ENCODE results near the gene TC2N. TPM values are rescaled to one million over a fixed set of nuclear protein-coding genes. Genes with fewer than 3 reads are reported as not detected.

The TC2N gene
- total RNA-seq, 1 experiment from 2014 or later = 16.4 TPM

GRCh38 chr14:91780452-91780851 lies 86.9 kb downstream of the TC2N start:
- Histone ChIP-seq H3K27ac (ENCODE audit: insufficient read length, low read depth, low read length) (no peak overlapping the region), H3K4ac (ENCODE audit: low read depth, low read length) (no peak overlapping the region), H2BK12ac (ENCODE audit: insufficient read length, low read depth, low read length) (no peak overlapping the region), H3K23me2 (ENCODE audit: insufficient read length, low read depth, low read length, poor library complexity, severe bottlenecking) (no peaks in the 10 kb centered on the region), H3K4me1 (ENCODE audit: insufficient read depth, low read length) (no peaks in the 10 kb centered on the region), H2BK5ac (ENCODE audit: insufficient read length, low read length) (no peak overlapping the region), H2BK15ac (ENCODE audit: low read depth, low read length) (no peak overlapping the region), H3K56ac (ENCODE audit: insufficient read length, low read depth, low read length) (no peak overlapping the region), H3K79me2 (ENCODE audit: insufficient read depth, low read length) (no peaks in the 10 kb centered on the region), H2AFZ (ENCODE audit: low read length) (no peak overlapping the region), H3K23ac (ENCODE audit: insufficient read length, low read depth, low read length) (no peak overlapping the region), H4K20me1 (ENCODE audit: control insufficient read depth, insufficient read depth, insufficient read length) (no peaks in the 10 kb centered on the region), H3K4me2 (ENCODE audit: insufficient read depth, insufficient read length, low read length) (no peak overlapping the region), H3K9ac (ENCODE audit: extremely low read depth, insufficient read length, low read length) (no peak overlapping the region), H4K5ac (ENCODE audit: insufficient read length, low read depth, low read length) (no peak overlapping the region), H3K9me3 (ENCODE audit: control insufficient read depth, low read depth, low read length) (no peaks in the 10 kb centered on the region), H4K91ac (ENCODE audit: insufficient read length, low read depth, low read length) (no peak overlapping the region), H3T11ph (ENCODE audit: low read length) (no peak overlapping the region), H3K27me3 (ENCODE audit: insufficient read depth, low read length) (no peaks in the 10 kb centered on the region), H3K79me1 (ENCODE audit: insufficient read depth, low read depth, low read length, poor library complexity, severe bottlenecking) (no peaks in the 10 kb centered on the region), H2BK20ac (ENCODE audit: low read depth, low read length, poor library complexity, severe bottlenecking) (no peak overlapping the region), H3K14ac (ENCODE audit: insufficient read depth, low read length) (no peak overlapping the region), H4K8ac (replicated peaks; ENCODE audit: insufficient read length, low read depth, low read length) (no peak overlapping the region), H2BK120ac (ENCODE audit: low read depth, low read length, poor library complexity, severe bottlenecking) (no peak overlapping the region), H3K18ac (ENCODE audit: insufficient read length, low read depth, low read length) (no peak overlapping the region), H2AK5ac (ENCODE audit: insufficient read length, low read length) (no peak overlapping the region)
- H3K27me3 Mint-ChIP-seq (ENCODE audit: low read depth) = no peaks in the 10 kb centered on the region
- TF ChIP-seq CTCF (conservative IDR thresholded peaks at IDR 0.05) = no peak
- H3K27ac Mint-ChIP-seq = no peak overlapping the region
- no CpG with 5 or more reads among the region's 3 CpGs for WGBS (ENCODE audit: extremely low coverage, insufficient read length, low lambda C conversion rate)
- no peak for DNase-seq
- H3K36me3 Mint-ChIP-seq (ENCODE audit: insufficient read depth in 1 of 3, low read depth in 3 of 3) = no peaks in the 10 kb centered on the region; a peak in 1 of 7 replicates
- no peaks in the 10 kb centered on the region for H3K4me1 Mint-ChIP-seq
- no peaks in the 10 kb centered on the region for H3K9me3 Mint-ChIP-seq
- H3K4me3 Mint-ChIP-seq = no peak overlapping the region
